Liver (tissue), 9 donors: ENCODE data around the gene CFAP77. TPM values are rescaled to one million over a fixed set of nuclear protein-coding genes. Genes with fewer than 3 reads are reported as not detected.

Experiments used
- DNase-seq: peaks from one replicate; pipeline ENCODE4 v3.0.0-alpha.2; 2017; ENCODE audit warnings: low spot score
- H3K27ac ChIP-seq, 2 donors: one replicate each; pipeline ENCODE4 v1.7.0; 2013; ENCODE audit warnings: inconsistent platforms in 2 of 2, low read length in 2 of 2, control low read depth in 1 of 2, low read depth in 1 of 2, mild to moderate bottlenecking in 1 of 2
- H3K27me3 ChIP-seq, 4 donors: one replicate each; pipeline versions ENCODE4 v1.6.1 to v1.7.0; 2013; ENCODE audit warnings: low read length in 3 of 4, inconsistent platforms in 1 of 4, mild to moderate bottlenecking in 1 of 4, moderate library complexity in 1 of 4; ENCODE audit not compliant: control insufficient read depth in 4 of 4, insufficient read depth in 4 of 4
- H3K36me3 ChIP-seq, 4 donors: one replicate each; pipeline versions ENCODE4 v1.6.1 to v1.7.0; 2013; ENCODE audit warnings: low read length in 3 of 4, mild to moderate bottlenecking in 3 of 4, low read depth in 1 of 4, moderate library complexity in 1 of 4; ENCODE audit not compliant: control insufficient read depth in 4 of 4, insufficient read depth in 3 of 4
- H3K4me1 ChIP-seq, 4 donors: one replicate each; pipeline versions ENCODE4 v1.6.1 to v1.7.0; 2013; ENCODE audit warnings: low read length in 3 of 4, mild to moderate bottlenecking in 3 of 4, moderate library complexity in 1 of 4; ENCODE audit not compliant: control insufficient read depth in 4 of 4, insufficient read depth in 4 of 4
- H3K4me3 ChIP-seq, 3 donors: one replicate each; pipeline versions ENCODE4 v1.6.1 to v1.7.0; 2013; ENCODE audit warnings: low read length in 3 of 3, control low read depth in 1 of 3, low read depth in 1 of 3, mild to moderate bottlenecking in 1 of 3
- H3K9ac ChIP-seq, 2 donors: one replicate each; pipeline ENCODE4 v1.7.0; 2013; ENCODE audit warnings: low read length in 2 of 2, mild to moderate bottlenecking in 2 of 2, moderate library complexity in 2 of 2, control low read depth in 1 of 2, low read depth in 1 of 2
- H3K9me3 ChIP-seq, 4 donors: one replicate each; pipeline versions ENCODE4 v1.6.1 to v1.7.0; 2013; ENCODE audit warnings: low read length in 3 of 4; ENCODE audit not compliant: control insufficient read depth in 4 of 4
- EGR1 ChIP-seq, 2 donors: IDR thresholded peaks; 2 replicates each; pipeline ENCODE4 v1.6.1; 2016 to 2018; ENCODE audit warnings: antibody characterized with exemption in 2 of 2, low read depth in 2 of 2
- FOXA1 ChIP-seq: IDR thresholded peaks from 2 replicates; pipeline ENCODE4 v1.6.1; 2016; ENCODE audit warnings: antibody characterized with exemption
- FOXA2 ChIP-seq: IDR thresholded peaks from 2 replicates; pipeline ENCODE4 v1.6.1; 2016; ENCODE audit warnings: antibody characterized with exemption
- GABPA ChIP-seq, 2 donors: IDR thresholded peaks in 1 of 2; conservative IDR thresholded peaks in 1 of 2; 2 replicates each; pipeline ENCODE4 v1.6.1; 2016; ENCODE audit warnings: antibody characterized with exemption in 2 of 2, mild to moderate bottlenecking in 1 of 2, moderate library complexity in 1 of 2
- HNF4G ChIP-seq: IDR thresholded peaks from 2 replicates; pipeline ENCODE4 v1.6.1; 2016; ENCODE audit warnings: antibody characterized with exemption
- JUND ChIP-seq, 2 donors: IDR thresholded peaks; 2 replicates each; pipeline ENCODE4 v1.6.1; 2016; ENCODE audit warnings: antibody characterized with exemption in 2 of 2
- NR2F2 ChIP-seq: IDR thresholded peaks from 2 replicates; pipeline ENCODE4 v1.6.1; 2016; ENCODE audit warnings: antibody characterized with exemption
- RAD21 ChIP-seq, 2 donors: IDR thresholded peaks; 2 replicates each; pipeline ENCODE4 v1.6.1; 2016; ENCODE audit warnings: antibody characterized with exemption in 2 of 2, mild to moderate bottlenecking in 2 of 2
- RXRA ChIP-seq, 2 donors: IDR thresholded peaks; 2 replicates each; pipeline ENCODE4 v1.6.1; 2017 to 2018; ENCODE audit warnings: antibody characterized with exemption in 2 of 2, mild to moderate bottlenecking in 1 of 2
- SP1 ChIP-seq: IDR thresholded peaks from 2 replicates; pipeline ENCODE4 v1.6.1; 2018; ENCODE audit warnings: antibody characterized with exemption, mild to moderate bottlenecking
- YY1 ChIP-seq: IDR thresholded peaks from 2 replicates; pipeline ENCODE4 v1.6.1; 2016; ENCODE audit warnings: antibody characterized with exemption, mild to moderate bottlenecking
- WGBS: extraction: QIAGEN DNeasy Blood & Tissue Kit; methylation state at CpG from one replicate; pipeline ENCODE4 v1.1.7; 2013; 5-methylcytosine and 5-hydroxymethylcytosine counted together
- polyA plus RNA-seq, 2 donors: library from polyadenylated mRNA; stranded (reverse) in 1 of 2; unstranded in 1 of 2; fragments of 200-250 nt in 1 of 2; fragments of >200 nt in 1 of 2; fragmentation: Nextera tagmentation in 1 of 2; extraction: Ambion mirVana in 1 of 2; gene quantifications; one replicate each; pipeline versions ENCODE4 v1.2.1 to v1.2.3, GENCODE V29; 2013 to 2015
- total RNA-seq, 2 donors: library from RNA; depleted of rRNA; stranded (reverse); fragments of >200 nt; gene quantifications; one replicate each; pipeline ENCODE4 v1.2.3, GENCODE V29; 2014
- TF ChIP-seq, protein P1 (sequence below): IDR thresholded peaks from 2 replicates; pipeline ENCODE4 v1.6.1; 2016; ENCODE audit warnings: antibody characterized with exemption
- TF ChIP-seq, protein P2 (sequence below): fragments of 150-350 bp; IDR thresholded peaks from 2 replicates; pipeline ENCODE4 v1.5.1; 2017; ENCODE audit warnings: improper control_type of control experiment, low read depth, low read length; ENCODE audit not compliant: missing input control
- TF ChIP-seq, protein P3 (sequence below): IDR thresholded peaks from 2 replicates; pipeline ENCODE4 v1.6.1; 2016; ENCODE audit warnings: antibody characterized with exemption, mild to moderate bottlenecking
- donor health status: healthy.
- donor health status: healthy.
- donor health status: healthy.
- donor health status: healthy.
- donor health status: healthy.

Gene CFAP77
- total and polyA plus RNA-seq, 4 donors = not detected

DNA sequence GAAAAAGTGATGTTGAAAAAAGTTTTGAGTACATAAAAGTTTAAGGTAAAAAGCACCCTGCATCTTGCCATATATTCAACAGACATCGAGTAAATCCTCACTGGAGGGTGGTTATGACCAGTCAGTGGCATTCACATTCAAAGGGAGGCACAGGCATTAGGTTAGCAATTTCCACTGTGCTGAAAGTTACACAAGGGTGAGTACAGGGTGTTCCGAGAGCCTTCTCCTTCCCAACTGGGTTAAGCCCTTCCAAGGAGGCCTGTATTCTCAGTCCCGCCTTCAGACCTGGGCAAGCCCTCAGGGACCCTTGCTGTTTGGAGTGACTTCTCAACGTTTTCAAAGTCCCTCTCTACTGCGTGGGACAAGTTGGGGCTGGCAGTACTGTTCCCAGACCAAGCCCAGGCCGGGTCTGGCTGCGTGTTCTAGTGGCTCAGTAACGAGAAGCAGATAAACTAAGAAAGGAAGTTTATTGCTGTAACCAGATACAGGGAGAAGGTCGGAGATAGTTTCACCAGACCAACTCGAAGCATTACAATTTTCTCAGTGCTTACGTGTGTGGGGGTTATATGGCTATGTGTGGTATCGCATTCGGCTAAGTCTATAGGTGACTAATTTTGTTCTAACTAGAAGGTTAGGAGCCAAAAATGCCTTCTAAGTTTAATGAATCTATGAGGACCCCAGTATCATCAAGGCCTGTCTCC lies 42.2 kb upstream of the CFAP77 start:
- no peak for DNase-seq
- no peaks in the 10 kb centered on the region for H3K4me1 ChIP-seq

DNA sequence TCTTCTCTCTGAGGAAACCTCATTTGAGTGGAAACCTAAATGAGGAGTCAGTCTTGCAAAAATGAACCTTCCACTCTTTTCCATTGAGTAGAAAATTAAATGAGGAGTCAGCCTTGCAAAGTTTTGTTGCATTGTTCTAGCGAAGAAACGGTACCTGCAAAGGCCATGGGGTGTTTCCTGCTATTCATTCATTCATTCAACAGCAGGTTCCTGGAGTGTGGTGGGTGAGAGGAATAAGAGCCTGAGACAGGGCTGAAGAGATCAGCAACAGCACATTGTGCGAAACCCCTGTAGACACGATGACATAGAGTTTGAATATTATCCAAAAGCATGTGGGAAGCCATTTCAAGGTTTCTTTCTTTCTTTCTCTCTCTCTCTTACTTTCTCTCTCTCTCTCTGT lies 40.6 kb upstream of the CFAP77 start:
- TF ChIP-seq, protein P1, sequence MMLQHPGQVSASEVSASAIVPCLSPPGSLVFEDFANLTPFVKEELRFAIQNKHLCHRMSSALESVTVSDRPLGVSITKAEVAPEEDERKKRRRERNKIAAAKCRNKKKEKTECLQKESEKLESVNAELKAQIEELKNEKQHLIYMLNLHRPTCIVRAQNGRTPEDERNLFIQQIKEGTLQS = no peak
- no peak for TF ChIP-seq RAD21 (IDR thresholded peaks at IDR 0.05)
- no peak for TF ChIP-seq NR2F2
- TF ChIP-seq, protein P2, sequence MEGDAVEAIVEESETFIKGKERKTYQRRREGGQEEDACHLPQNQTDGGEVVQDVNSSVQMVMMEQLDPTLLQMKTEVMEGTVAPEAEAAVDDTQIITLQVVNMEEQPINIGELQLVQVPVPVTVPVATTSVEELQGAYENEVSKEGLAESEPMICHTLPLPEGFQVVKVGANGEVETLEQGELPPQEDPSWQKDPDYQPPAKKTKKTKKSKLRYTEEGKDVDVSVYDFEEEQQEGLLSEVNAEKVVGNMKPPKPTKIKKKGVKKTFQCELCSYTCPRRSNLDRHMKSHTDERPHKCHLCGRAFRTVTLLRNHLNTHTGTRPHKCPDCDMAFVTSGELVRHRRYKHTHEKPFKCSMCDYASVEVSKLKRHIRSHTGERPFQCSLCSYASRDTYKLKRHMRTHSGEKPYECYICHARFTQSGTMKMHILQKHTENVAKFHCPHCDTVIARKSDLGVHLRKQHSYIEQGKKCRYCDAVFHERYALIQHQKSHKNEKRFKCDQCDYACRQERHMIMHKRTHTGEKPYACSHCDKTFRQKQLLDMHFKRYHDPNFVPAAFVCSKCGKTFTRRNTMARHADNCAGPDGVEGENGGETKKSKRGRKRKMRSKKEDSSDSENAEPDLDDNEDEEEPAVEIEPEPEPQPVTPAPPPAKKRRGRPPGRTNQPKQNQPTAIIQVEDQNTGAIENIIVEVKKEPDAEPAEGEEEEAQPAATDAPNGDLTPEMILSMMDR = no peak
- TF ChIP-seq GABPA (IDR thresholded peaks at IDR 0.05 in 1 of 2, conservative IDR thresholded peaks at IDR 0.05 in 1 of 2) = no peak
- no peak overlapping the region for H3K27ac ChIP-seq
- H3K9ac ChIP-seq = no peak overlapping the region
- H3K4me3 ChIP-seq = no peak overlapping the region
- H3K36me3 ChIP-seq = no peaks in the 10 kb centered on the region
- DNase-seq = no peak
- WGBS = 92% methylated on average over 4 of the region's 4 CpGs
- H3K27me3 ChIP-seq = no peaks in the 10 kb centered on the region
- H3K4me1 ChIP-seq = peaks cover 0 to 4% (median 0%) of the 10 kb centered on the region in 4 donors
- no peaks in the 10 kb centered on the region for H3K9me3 ChIP-seq

More for the DNA sequence above, 42.2 kb upstream of the CFAP77 start:
- TF ChIP-seq HNF4G = no peak
- TF ChIP-seq FOXA1 = no peak
- TF ChIP-seq, protein P2 = no peak
- no peak for TF ChIP-seq EGR1 (IDR thresholded peaks at IDR 0.05; ENCODE audit: low read depth in 2 of 2)
- no peak for TF ChIP-seq RAD21 (IDR thresholded peaks at IDR 0.05)
- TF ChIP-seq FOXA2 = no peak
- no peak for TF ChIP-seq SP1
- TF ChIP-seq, protein P3, sequence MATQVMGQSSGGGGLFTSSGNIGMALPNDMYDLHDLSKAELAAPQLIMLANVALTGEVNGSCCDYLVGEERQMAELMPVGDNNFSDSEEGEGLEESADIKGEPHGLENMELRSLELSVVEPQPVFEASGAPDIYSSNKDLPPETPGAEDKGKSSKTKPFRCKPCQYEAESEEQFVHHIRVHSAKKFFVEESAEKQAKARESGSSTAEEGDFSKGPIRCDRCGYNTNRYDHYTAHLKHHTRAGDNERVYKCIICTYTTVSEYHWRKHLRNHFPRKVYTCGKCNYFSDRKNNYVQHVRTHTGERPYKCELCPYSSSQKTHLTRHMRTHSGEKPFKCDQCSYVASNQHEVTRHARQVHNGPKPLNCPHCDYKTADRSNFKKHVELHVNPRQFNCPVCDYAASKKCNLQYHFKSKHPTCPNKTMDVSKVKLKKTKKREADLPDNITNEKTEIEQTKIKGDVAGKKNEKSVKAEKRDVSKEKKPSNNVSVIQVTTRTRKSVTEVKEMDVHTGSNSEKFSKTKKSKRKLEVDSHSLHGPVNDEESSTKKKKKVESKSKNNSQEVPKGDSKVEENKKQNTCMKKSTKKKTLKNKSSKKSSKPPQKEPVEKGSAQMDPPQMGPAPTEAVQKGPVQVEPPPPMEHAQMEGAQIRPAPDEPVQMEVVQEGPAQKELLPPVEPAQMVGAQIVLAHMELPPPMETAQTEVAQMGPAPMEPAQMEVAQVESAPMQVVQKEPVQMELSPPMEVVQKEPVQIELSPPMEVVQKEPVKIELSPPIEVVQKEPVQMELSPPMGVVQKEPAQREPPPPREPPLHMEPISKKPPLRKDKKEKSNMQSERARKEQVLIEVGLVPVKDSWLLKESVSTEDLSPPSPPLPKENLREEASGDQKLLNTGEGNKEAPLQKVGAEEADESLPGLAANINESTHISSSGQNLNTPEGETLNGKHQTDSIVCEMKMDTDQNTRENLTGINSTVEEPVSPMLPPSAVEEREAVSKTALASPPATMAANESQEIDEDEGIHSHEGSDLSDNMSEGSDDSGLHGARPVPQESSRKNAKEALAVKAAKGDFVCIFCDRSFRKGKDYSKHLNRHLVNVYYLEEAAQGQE = no peak
- TF ChIP-seq, protein P1 = no peak
- no peak for TF ChIP-seq YY1
- no peak for TF ChIP-seq NR2F2
- no peak for TF ChIP-seq RXRA (IDR thresholded peaks at IDR 0.05)
- no peak for TF ChIP-seq JUND (IDR thresholded peaks at IDR 0.05)
- H3K9me3 ChIP-seq = no peaks in the 10 kb centered on the region
- WGBS = 74% methylated on average over 13 of the region's 13 CpGs
- H3K9ac ChIP-seq = no peak overlapping the region
- peak overlapping the region in 1 of 2 donors; percentile 37 for H3K27ac ChIP-seq
- no peaks in the 10 kb centered on the region for H3K36me3 ChIP-seq
- H3K4me3 ChIP-seq = no peak overlapping the region
- H3K27me3 ChIP-seq = no peaks in the 10 kb centered on the region
